HG03378 (cell line): ENCODE results near the gene NPAS2.

Experiments used
- ATAC-seq: cut with Tn5 transposase; IDR thresholded peaks from one replicate; pipeline ENCODE4 v1.9.1; 2021; ENCODE audit warnings: mild to moderate bottlenecking, moderate library complexity; ENCODE audit not compliant: unreplicated experiment

NPAS2 gene

GRCh38 chr2:100819370-100820272 lies at the start of gene NPAS2:
TSS of gene NPAS2 (plus strand) at chr2:100820139. CDS start at chr2:100904755, 84,616 bp downstream.
- ATAC-seq, result no peak

DNA sequence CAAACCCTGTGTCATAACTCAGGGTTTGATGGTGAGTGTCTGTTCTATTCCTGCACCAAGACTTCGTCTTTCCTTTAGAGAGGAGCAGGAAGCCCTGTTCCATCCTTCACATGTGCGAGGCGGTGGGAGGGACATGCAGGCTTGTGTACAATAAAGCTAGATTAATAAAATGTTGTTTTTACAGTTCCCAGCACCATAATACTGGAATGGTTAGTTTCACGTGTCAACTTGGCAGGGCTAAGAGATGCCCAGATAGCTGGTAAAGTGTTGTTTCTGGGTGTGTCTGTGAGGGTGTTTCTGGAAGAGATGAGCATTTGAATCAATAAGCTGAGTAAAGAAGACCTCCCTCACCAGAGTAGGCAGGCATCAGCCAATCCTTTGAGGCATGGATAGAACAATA lies 48.8 kb upstream of the NPAS2 start:
- no peak for ATAC-seq

DNA sequence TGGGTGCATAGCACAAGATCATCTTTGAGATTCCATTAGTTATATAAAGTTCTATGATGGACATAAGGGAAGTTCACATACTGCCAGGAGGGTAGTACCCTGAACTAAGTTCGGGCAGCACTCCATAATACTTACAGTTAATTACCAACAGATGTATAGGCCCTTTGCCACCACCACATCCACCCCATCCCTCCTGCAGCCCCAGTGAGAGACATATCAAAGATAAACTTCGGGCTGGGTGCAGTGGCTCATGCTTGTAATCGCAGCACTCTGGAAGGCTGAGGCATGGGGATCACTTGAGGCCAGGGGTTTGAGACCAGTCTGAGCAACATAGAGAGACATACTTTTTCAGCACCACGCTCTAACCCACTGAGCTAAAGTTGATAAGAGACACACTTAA lies 46.4 kb upstream of the NPAS2 start:
- ATAC-seq, result no peak

GRCh38 chr2:100776445-100776844 lies 43.5 kb upstream of the NPAS2 start:
- ATAC-seq, result no peak

DNA sequence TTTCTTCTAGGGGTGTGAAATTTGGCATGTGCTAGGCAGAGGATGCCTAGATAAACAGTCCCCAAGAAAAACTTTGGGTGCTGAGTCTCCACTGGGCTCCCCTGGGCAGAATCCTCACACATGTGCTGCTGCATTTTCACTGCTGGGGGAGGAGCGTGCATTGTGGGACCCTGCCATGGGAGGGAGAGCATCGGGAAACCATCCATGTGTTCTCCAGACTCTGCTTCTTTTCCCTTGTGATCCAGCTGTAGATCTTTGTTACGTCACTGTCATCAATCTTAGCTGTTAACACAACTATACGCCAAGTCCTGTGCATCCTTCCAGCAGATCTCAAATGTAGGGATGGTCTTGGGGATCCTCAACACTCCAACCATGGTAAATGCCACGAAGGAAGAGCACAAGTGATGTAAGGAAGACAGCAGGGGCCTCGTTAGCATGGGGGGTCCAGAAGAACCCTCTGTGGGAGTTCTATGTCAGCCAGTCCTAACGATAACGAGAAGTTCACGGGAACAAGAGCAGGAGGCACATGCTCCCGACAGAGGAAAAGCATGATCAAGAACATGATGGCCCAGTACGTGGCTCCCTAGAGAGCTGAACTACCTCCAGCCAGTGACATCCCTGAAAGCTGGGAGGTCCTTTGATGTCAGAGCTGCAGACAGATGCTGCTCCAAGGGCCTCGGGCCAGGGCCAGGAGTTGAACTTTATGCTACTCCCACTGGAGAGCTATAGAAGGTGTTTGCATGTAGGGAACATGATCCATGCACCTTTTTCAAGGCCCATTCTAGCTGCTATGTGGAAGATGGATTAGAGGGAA lies 41.1 kb upstream of the NPAS2 start:
- ATAC-seq, result no peak

DNA sequence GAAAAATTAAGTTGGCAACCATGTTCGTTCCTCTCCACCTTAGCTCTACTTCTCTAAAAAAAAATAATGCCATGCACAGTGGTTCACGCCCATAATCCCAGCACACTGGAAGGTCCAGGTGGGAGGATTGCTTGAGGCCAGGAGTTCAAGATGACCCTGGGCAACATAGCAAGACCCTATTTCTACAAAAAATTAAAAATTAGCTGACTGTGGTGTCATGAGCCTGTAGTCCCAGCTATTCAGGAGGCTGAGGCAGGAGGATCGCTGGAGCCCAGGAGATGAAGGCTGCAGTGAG lies 40.1 kb upstream of the NPAS2 start:
- ATAC-seq, result no peak

DNA sequence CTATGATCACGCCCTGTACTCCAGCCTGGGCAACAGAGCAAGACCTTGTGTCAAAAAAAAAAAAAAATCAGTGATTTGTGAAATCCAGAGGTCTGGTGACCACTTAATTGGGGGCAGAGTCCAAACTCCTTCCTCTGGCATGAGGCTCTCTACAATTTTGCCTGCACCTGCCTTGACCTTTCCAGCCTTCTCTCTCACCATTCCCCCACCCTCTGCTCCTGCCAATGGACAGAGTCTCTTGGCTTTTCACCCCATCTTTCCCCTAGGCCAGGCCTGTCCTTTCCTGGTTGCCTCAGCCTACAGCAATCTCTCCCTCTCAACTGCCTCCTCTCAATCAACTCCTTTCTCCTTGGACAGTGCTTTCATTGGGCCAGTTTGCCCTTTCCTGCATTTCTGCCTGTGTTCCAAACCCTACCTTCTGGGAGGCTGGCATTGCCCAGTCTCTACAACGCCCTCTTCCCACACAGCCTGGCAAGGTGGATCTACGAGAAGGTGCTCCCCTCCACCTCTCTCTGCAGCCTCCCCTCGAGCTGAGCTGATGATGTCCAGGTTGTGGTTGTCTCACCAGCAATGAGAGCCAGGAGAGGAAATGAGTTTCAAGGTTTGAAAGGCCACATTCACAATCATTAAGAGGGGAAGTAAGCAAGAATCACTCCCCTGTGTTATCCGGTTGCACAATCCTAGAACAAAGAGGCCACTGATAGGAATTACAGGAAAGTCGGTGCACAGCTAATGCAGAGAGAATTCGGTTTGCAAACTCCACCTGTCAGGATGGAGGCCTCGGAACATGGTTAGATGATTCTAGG lies 39.5 kb upstream of the NPAS2 start:
- ATAC-seq, result no peak

- no peak for ATAC-seq
Measured at GRCh38 chr2:100781009-100781325, 39.0 kb upstream of the NPAS2 start.

GRCh38 chr2:100781523-100782379 lies 38.2 kb upstream of the NPAS2 start:
- no peak for ATAC-seq

GRCh38 chr2:100782380-100782878 lies 37.5 kb upstream of the NPAS2 start:
- no peak for ATAC-seq

DNA sequence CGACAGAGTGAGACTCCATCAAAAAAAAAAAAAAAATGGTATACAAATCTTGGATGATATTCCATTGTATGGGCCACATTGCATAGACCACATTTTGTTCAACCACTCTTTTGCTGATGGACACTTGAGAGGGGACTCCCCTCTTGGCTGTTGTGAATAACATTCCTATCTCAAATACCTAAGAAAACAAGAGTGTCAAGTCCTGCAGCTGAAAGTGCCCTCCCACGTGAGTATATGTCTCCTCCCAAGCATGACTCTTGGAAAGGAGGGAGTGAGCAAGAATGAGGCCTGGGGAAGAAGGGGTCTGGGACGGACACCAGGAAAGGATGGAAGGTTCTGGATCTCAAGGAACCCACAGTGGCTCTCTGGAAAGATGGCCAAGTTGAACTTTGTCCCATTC lies 36.0 kb upstream of the NPAS2 start:
- ATAC-seq, result no peak

GRCh38 chr2:100784681-100785080 lies 35.3 kb upstream of the NPAS2 start:
- no peak for ATAC-seq

GRCh38 chr2:100785626-100786296 lies 34.2 kb upstream of the NPAS2 start:
- no peak for ATAC-seq

DNA sequence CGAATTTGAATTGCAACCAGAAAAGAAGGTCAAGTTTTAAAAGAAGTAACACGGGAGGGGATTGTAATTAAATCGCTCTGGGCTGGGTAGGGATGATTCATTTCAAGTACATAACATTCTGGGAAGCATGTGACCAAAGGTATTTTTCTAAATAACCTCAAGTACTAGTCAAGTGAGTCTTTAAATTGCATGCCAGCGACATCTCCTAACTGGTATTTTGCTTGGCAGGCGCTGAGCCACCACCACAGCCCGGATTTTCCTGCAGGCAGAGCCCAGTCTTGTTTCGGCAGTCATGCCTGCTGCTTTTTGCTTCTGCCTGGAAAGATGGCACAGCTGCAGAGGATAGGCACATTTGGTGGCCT lies 33.7 kb upstream of the NPAS2 start:
- no peak for ATAC-seq

DNA sequence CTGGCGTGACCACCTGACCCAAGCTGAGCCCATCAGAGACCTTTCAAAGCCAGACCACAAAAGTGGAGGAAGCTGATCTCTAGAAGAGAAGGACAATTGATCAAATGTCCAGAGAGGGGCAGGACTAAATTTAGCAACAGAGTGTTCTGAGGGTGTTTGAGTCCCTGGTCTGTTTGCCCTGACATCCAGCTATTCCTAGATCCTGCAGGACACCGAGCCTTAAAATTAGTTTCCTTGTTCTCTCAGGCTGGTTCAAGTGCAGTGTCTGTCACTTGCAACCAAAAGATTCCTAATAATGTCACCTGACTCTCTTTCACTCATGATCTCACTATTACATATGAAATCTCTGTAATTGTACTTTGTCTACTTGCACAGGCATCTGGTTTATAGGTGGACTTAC lies 33.0 kb upstream of the NPAS2 start:
- ATAC-seq, result no peak

GRCh38 chr2:100789361-100789760 lies 30.6 kb upstream of the NPAS2 start:
- ATAC-seq, result no peak

GRCh38 chr2:100791294-100791935 lies 28.5 kb upstream of the NPAS2 start:
- ATAC-seq, result no peak

DNA sequence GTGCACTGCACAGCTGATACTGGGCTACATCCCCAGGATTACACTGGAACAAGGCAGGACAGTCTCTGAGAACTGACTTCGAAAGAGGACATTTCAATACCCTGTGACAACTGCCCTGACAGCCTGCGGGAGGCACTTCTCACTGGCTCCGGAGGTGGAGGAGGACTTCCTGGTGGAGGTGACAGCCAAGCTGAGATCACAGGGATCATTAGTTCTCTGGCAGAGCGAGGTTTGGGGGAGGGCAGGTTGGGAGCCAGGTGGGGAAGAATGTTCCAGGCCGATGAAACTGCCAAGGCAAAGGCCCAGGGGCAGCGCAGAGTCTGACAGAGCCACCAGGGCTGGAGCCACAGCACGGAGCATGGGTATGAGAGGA lies 28.0 kb upstream of the NPAS2 start:
- ATAC-seq, result no peak

- ATAC-seq, result no peak
Measured at GRCh38 chr2:100793220-100793619, 26.7 kb upstream of the NPAS2 start.

DNA sequence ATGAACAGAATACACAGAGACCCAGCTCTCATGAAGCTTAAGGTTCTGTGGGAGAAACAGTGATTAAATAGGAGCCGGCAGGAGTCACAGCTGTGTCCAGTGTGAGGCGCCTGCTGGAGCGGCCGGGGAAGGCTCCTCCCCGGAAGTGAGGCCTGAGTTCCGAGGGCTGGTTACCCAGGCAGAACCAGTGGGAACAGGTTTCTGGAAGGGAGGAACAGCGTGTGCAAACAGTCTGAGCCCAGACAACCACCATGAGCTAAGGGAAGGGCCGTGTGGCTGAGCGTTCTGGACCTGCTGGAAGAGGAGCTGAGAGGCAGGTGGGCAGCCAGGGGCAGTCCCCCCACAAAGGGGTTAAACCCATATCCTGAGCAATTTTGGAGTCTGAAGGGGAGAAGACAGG lies 26.0 kb upstream of the NPAS2 start:
- ATAC-seq, result no peak
